Vagina (tissue), 2 donors: ENCODE results near the gene PDZD4. TPM values are rescaled to one million over a fixed set of nuclear protein-coding genes. Genes with fewer than 3 reads are reported as not detected.

Experiments
- DNase-seq, 2 donors: peaks; one replicate each; pipeline ENCODE4 v3.0.0-alpha.2; 2017; ENCODE audit errors: extremely low spot score in 2 of 2
- H3K27ac ChIP-seq: fragments of 200-600 bp; sonication (generic); one replicate; pipeline ENCODE4 v1.5.1; 2019
- H3K27me3 ChIP-seq: fragments of 200-600 bp; sonication (generic); one replicate; pipeline ENCODE4 v1.5.1; 2019
- H3K36me3 ChIP-seq, 2 donors: fragments of 200-600 bp; sonication (generic); one replicate each; pipeline ENCODE4 v1.5.1; 2017 to 2019
- H3K4me1 ChIP-seq: fragments of 200-600 bp; sonication (generic); one replicate; pipeline ENCODE4 v1.5.1; 2019
- H3K4me3 ChIP-seq, 2 donors: fragments of 200-600 bp; sonication (generic); 1 replicate in 1 of 2; 2 replicates in 1 of 2; pipeline ENCODE4 v1.5.1; 2016 to 2019
- H3K9me3 ChIP-seq: fragments of 200-600 bp; sonication (generic); one replicate; pipeline ENCODE4 v1.5.1; 2019
- CTCF ChIP-seq, 3 experiments: fragments of 450-650 bp in 2 of 3; fragments of 200-600 bp in 1 of 3; sonication (generic) in 1 of 3; IDR thresholded peaks; one replicate each; pipeline ENCODE4 v1.5.1; 2017 to 2019; ENCODE audit warnings: antibody characterized with exemption in 3 of 3, mild to moderate bottlenecking in 2 of 3, moderate library complexity in 2 of 3
- POLR2A ChIP-seq, 2 donors: fragments of 450-650 bp; IDR thresholded peaks; one replicate each; pipeline ENCODE4 v1.6.1; 2017; ENCODE audit warnings: antibody characterized with exemption in 2 of 2, mild to moderate bottlenecking in 2 of 2, moderate library complexity in 2 of 2
- POLR2AphosphoS5 ChIP-seq, 2 donors: sonication (generic); formaldehyde crosslinking; IDR thresholded peaks; one replicate each; pipeline ENCODE4 v1.9.0; 2017; ENCODE audit warnings: antibody characterized with exemption in 2 of 2, mild to moderate bottlenecking in 2 of 2, low read depth in 1 of 2; ENCODE audit not compliant: insufficient read depth in 1 of 2
- intact Hi-C: fragments of 100-400 bp; cut with DNase I; formaldehyde crosslinking; loops from one replicate; pipeline ENCODE4 v1.15.1; 2023
- total RNA-seq: library from RNA; depleted of rRNA; stranded (reverse); fragments of >200 nt; gene quantifications from one replicate; pipeline ENCODE4 v1.2.3, GENCODE V29; 2016

PDZD4 gene
- total RNA-seq, 1 donor from 2014 or later: 10.3 TPM

- H3K9me3 ChIP-seq: no peaks in the 10 kb centered on the region
- intact Hi-C loops: loop anchor here (10.0 kb wide), 1 partner anchor 142 kb away; the partner anchor contains the start of gene ARHGAP4
- no peak for DNase-seq
- peaks cover 18% of the 10 kb centered on the region for H3K4me1 ChIP-seq
- TF ChIP-seq CTCF (IDR thresholded peaks at IDR 0.05): no peak
- no peak for TF ChIP-seq POLR2AphosphoS5 (IDR thresholded peaks at IDR 0.05; ENCODE audit: insufficient read depth in 1 of 2, low read depth in 1 of 2)
- no peak for TF ChIP-seq POLR2A (IDR thresholded peaks at IDR 0.05)
- no peak overlapping the region for H3K4me3 ChIP-seq
- H3K27ac ChIP-seq: no peak overlapping the region
- H3K36me3 ChIP-seq: peaks cover 0 to 12% of the 10 kb centered on the region in 2 donors
- no peaks in the 10 kb centered on the region for H3K27me3 ChIP-seq
Observed at GRCh38 chrX:153782871-153783270, 47.5 kb downstream of the PDZD4 start.

GRCh38 chrX:153782313-153782712 is 48.0 kb downstream of the PDZD4 start:
- peaks cover 0 to 12% of the 10 kb centered on the region in 2 donors for H3K36me3 ChIP-seq
- no peak overlapping the region for H3K4me3 ChIP-seq
- intact Hi-C loops: loop anchor here (10.0 kb wide), 1 partner anchor 142 kb away; the partner anchor contains the start of gene ARHGAP4
- DNase-seq: no peak
- TF ChIP-seq POLR2AphosphoS5 (IDR thresholded peaks at IDR 0.05; ENCODE audit: insufficient read depth in 1 of 2, low read depth in 1 of 2) (no peak), POLR2A (IDR thresholded peaks at IDR 0.05) (no peak), CTCF (IDR thresholded peaks at IDR 0.05) (no peak)
- peaks cover 18% of the 10 kb centered on the region for H3K4me1 ChIP-seq
- no peaks in the 10 kb centered on the region for H3K27me3 ChIP-seq
- no peak overlapping the region for H3K27ac ChIP-seq
- no peaks in the 10 kb centered on the region for H3K9me3 ChIP-seq

- TF ChIP-seq POLR2AphosphoS5 (IDR thresholded peaks at IDR 0.05; ENCODE audit: insufficient read depth in 1 of 2, low read depth in 1 of 2): peak in 1 of 2 donors; percentile 3
- no peak for TF ChIP-seq POLR2A (IDR thresholded peaks at IDR 0.05)
- TF ChIP-seq CTCF (IDR thresholded peaks at IDR 0.05): no peak
- no peak overlapping the region for H3K27ac ChIP-seq
- intact Hi-C loops: loop anchor here (10.0 kb wide), 1 partner anchor 143 kb away; the partner anchor contains the start of gene ARHGAP4
Observed at GRCh38 chrX:153781428-153782047, 48.8 kb downstream of the PDZD4 start.

GRCh38 chrX:153780678-153781427 is 49.5 kb downstream of the PDZD4 start, which contains the start of gene SRPK3:
SRPK3 (plus strand) TSS chrX:153781041; CDS start chrX:153781087, 46 bp downstream.
- Histone ChIP-seq H3K27me3 (no peaks in the 10 kb centered on the region), H3K36me3 (peaks cover 0 to 3% of the 10 kb centered on the region in 2 donors), H3K4me1 (peaks cover 18% of the 10 kb centered on the region), H3K9me3 (no peaks in the 10 kb centered on the region), H3K4me3 (peak within 1 kb of the TSS; percentile 3 to 23), H3K27ac (no peak within 1 kb of the TSS)
- intact Hi-C loops: loop anchor here (10.0 kb wide), 1 partner anchor 144 kb away; the partner anchor contains the start of gene ARHGAP4
- DNase-seq: no peak
- no peak for TF ChIP-seq POLR2A (IDR thresholded peaks at IDR 0.05)
- peak in 1 of 2 donors; percentile 6 for TF ChIP-seq POLR2AphosphoS5 (IDR thresholded peaks at IDR 0.05; ENCODE audit: insufficient read depth in 1 of 2, low read depth in 1 of 2)
- no peak for TF ChIP-seq CTCF (IDR thresholded peaks at IDR 0.05)

More at GRCh38 chrX:153781428-153782047, 48.8 kb downstream of the PDZD4 start:
- Histone ChIP-seq H3K9me3 (no peaks in the 10 kb centered on the region), H3K36me3 (peaks cover 0 to 8% of the 10 kb centered on the region in 2 donors), H3K4me1 (peaks cover 18% of the 10 kb centered on the region), H3K27me3 (no peaks in the 10 kb centered on the region), H3K4me3 (peak overlapping the region in 1 of 2 donors; percentile 23)
- DNase-seq: no peak
